Activated gamma-delta T cell treated with Interleukin-2 at 50 U/mL for 16 hours (primary cell): Measurements from ENCODE around the gene CYP46A1.

Source experiments
- DNase-seq: peaks from one replicate; pipeline ENCODE4 v3.0.0-alpha.2; 2020

CYP46A1 gene

DNA sequence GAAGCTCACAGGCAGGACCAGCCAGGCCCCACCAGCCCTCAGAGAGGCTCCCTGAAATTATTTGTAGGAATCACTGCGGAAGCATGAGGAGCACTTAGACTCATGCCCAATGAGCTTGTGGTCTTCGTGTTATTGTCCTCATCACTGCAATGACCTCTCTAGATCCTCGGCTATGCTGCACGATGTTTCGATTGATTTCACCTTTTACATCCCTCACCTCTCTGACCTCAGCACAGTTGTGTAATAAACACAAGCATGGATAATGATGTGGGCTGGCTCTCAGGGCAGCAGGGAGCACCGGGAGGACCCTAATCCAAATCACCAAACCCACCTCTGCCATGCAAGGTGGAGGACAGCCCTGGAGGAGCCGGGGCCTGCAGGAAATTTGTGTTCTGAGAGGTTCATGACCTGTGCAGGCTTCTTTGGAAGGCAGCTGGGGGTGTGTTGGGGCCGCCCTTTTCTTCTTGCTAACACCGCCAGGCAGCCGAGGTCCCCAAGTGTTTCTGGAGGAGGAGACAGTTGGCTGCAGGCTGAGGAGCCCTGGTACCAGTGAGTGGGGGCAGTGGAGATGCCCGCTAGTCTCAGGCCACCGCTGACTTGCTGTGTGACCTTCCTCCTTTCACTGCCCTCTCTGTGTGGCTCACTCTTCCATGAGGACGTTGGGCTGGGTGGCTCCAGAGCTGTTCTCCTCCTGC is 79.6 kb downstream of the CYP46A1 start:
- DNase-seq, result no peak

DNA sequence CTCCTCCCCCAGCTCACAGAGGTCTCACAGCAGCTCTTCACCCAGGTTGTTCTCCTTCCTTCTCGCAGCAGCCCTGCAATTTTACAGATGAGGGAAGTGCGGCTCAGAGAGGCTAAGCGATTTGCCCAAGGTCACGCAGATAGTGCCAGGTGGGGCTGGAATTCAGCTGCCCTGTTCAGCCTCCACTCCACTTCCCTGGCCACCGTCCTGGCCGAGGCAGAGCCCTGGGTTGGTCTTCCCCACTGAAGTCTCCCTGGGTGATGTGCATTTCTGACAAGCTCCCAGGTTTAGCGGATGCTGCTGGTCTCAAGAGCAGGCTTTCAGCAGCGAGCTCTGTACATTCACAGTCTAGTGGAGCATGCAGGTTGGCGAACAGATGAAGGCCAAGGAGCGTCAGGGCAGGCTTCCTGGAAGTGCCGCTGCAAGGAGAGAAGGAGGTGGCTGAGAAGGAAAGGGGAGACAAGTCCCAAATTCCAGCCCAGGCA is 80.2 kb downstream of the CYP46A1 start:
- no peak for DNase-seq

- no peak for DNase-seq
These were observed 84.3 kb downstream of the CYP46A1 start for GRCh38 chr14:99768381-99768780.

DNA sequence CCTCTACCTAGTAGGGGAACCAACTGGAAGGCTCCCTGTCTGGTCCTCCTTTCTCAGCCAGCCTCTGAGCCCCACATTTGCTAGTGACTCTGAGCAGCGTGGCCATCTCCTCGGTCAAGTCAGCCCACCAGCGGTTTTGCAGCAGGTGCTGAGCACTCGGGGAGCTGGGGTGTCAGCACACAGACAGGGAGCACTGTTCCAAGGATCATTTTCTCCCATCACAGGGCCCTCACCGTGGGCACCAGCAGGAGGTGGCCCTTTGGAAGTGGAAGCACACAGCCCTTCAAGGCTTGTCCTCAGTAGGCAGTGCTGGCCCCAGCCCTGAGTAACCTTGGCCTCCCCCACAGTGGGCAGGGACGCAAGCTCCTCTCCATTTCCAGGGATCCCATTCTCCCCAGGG is 85.0 kb downstream of the CYP46A1 start:
- no peak for DNase-seq

DNA sequence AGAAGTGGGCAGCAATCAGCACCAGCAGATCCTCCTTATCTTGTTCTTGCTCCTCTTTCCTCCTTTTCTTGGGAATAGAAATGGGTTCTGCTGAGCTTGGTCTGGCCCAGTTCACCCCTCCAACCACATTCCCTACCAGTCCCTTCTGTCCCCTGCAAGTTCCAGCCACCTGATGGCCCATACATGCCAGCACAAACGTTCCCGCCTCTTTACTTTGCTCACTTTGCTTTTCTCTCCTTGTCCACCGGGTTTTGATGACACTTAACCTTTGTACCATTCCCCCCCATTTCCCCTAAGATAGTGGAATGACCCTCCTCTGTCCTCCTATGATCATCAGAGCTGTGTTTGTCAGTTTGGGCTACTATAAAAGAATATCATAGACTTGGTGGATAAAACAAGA is 85.7 kb downstream of the CYP46A1 start:
- DNase-seq, result no peak

- DNase-seq, result no peak
These were observed 88.5 kb downstream of the CYP46A1 start for GRCh38 chr14:99772371-99773283.

GRCh38 chr14:99773521-99774497 is 89.7 kb downstream of the CYP46A1 start:
- no peak for DNase-seq

- DNase-seq, result no peak
These were observed 90.6 kb downstream of the CYP46A1 start for GRCh38 chr14:99774556-99775307.

- no peak for DNase-seq
These were observed 91.3 kb downstream of the CYP46A1 start for GRCh38 chr14:99775351-99775750.
